Activated T-helper 17 cell treated with anti-CD3 and anti-CD28 coated beads, Interleukin-2, amount 50 U/mL, for 72 hours (primary cell): Measurements from ENCODE around the gene CLDN9. TPM values are rescaled to one million over a fixed set of nuclear protein-coding genes. Genes with fewer than 3 reads are reported as not detected.
A peak's percentile ranks its signal among the peaks of the same experiment; 100 is the strongest.
"Not testable (repeated sequence)": the region's sequence is repeated elsewhere in the genome, so short reads cannot be mapped to it uniquely, and the experiment has no call there.

ENCODE experiments used
- ATAC-seq: fragments of 150-1000 bp; cut with Tn5 transposase; replicated peaks from 2 replicates; pipeline ENCODE4 v1.10.0; 2021; ENCODE audit warnings: mild to moderate bottlenecking, moderate library complexity
- H3K27ac Mint-ChIP-seq: one replicate; pipeline ENCODE4 v1.8.0; 2022; ENCODE audit warnings: mixed read lengths
- H3K27me3 Mint-ChIP-seq: one replicate; pipeline ENCODE4 v1.8.0; 2022; ENCODE audit warnings: mixed read lengths
- H3K36me3 Mint-ChIP-seq: one replicate; pipeline ENCODE4 v1.8.0; 2022; ENCODE audit warnings: low read depth, mild to moderate bottlenecking, mixed read lengths
- H3K4me1 Mint-ChIP-seq: one replicate; pipeline ENCODE4 v1.8.0; 2022; ENCODE audit warnings: mixed read lengths
- H3K4me3 Mint-ChIP-seq: one replicate; pipeline ENCODE4 v1.8.0; 2022; ENCODE audit warnings: mild to moderate bottlenecking, mixed read lengths
- H3K9me3 Mint-ChIP-seq: one replicate; pipeline ENCODE4 v1.8.0; 2022; ENCODE audit warnings: mixed read lengths
- total RNA-seq, 2 donors: library from RNA; stranded (reverse); gene quantifications; one replicate each; pipeline ENCODE4 v1.2.3, GENCODE V29; 2022

The CLDN9 gene
- total RNA-seq, 2 donors from 2014 or later, result 0.15 TPM; not detected in 1

- no peaks in the 10 kb centered on the region for H3K9me3 Mint-ChIP-seq
- ATAC-seq, result no peak
- H3K27me3 Mint-ChIP-seq, result no peaks in the 10 kb centered on the region
- peaks cover 37% of the 10 kb centered on the region for H3K4me1 Mint-ChIP-seq
- peak overlapping the region; percentile 88 for H3K4me3 Mint-ChIP-seq
- H3K36me3 Mint-ChIP-seq, result peaks cover 54% of the 10 kb centered on the region
- H3K27ac Mint-ChIP-seq, result peak overlapping the region; percentile 26
These were observed 42.4 kb downstream of the CLDN9 start for GRCh38 chr16:3054965-3055733.

GRCh38 chr16:3055734-3056115, 43.0 kb downstream of the CLDN9 start:
- Mint-ChIP-seq H3K36me3 (peaks cover 54% of the 10 kb centered on the region), H3K4me3 (peak overlapping the region; percentile 88), H3K4me1 (peaks cover 43% of the 10 kb centered on the region)
- not testable (repeated sequence) for H3K27me3 Mint-ChIP-seq, ATAC-seq, H3K27ac Mint-ChIP-seq, H3K9me3 Mint-ChIP-seq

- Mint-ChIP-seq H3K27ac (no peak overlapping the region), H3K4me1 (peaks cover 44% of the 10 kb centered on the region), H3K4me3 (peak overlapping the region; percentile 88), H3K27me3 (no peaks in the 10 kb centered on the region), H3K36me3 (peaks cover 54% of the 10 kb centered on the region), H3K9me3 (no peaks in the 10 kb centered on the region)
- no peak for ATAC-seq
These were observed 43.8 kb downstream of the CLDN9 start for GRCh38 chr16:3056336-3057180.

GRCh38 chr16:3057181-3058138, 44.7 kb downstream of the CLDN9 start:
- Mint-ChIP-seq H3K27ac (peak overlapping the region; percentile 23), H3K9me3 (no peaks in the 10 kb centered on the region), H3K36me3 (peaks cover 54% of the 10 kb centered on the region), H3K27me3 (no peaks in the 10 kb centered on the region), H3K4me3 (peak overlapping the region; percentile 88), H3K4me1 (peaks cover 42% of the 10 kb centered on the region)
- ATAC-seq, result no peak

GRCh38 chr16:3058139-3059030, 45.7 kb downstream of the CLDN9 start:
- Mint-ChIP-seq H3K27me3 (no peaks in the 10 kb centered on the region), H3K36me3 (peaks cover 53% of the 10 kb centered on the region), H3K4me3 (peak overlapping the region; percentile 88), H3K4me1 (peaks cover 42% of the 10 kb centered on the region), H3K9me3 (no peaks in the 10 kb centered on the region), H3K27ac (peak overlapping the region; percentile 61)
- ATAC-seq, result peak; percentile 47

GRCh38 chr16:3059041-3059722, 46.5 kb downstream of the CLDN9 start:
- peaks cover 40% of the 10 kb centered on the region for H3K4me1 Mint-ChIP-seq
- ATAC-seq, result peak; percentile 90
- H3K27ac Mint-ChIP-seq, result peak overlapping the region; percentile 92
- peaks cover 46% of the 10 kb centered on the region for H3K36me3 Mint-ChIP-seq
- H3K9me3 Mint-ChIP-seq, result no peaks in the 10 kb centered on the region
- H3K27me3 Mint-ChIP-seq, result no peaks in the 10 kb centered on the region
- H3K4me3 Mint-ChIP-seq, result peak overlapping the region; percentile 88

GRCh38 chr16:3059723-3060242, 47.1 kb downstream of the CLDN9 start:
- H3K27me3 Mint-ChIP-seq, result no peaks in the 10 kb centered on the region
- no peaks in the 10 kb centered on the region for H3K9me3 Mint-ChIP-seq

GRCh38 chr16:3060339-3061127, 47.8 kb downstream of the CLDN9 start:
- Mint-ChIP-seq H3K4me3 (peak overlapping the region; percentile 88), H3K27me3 (no peaks in the 10 kb centered on the region), H3K4me1 (peaks cover 34% of the 10 kb centered on the region), H3K27ac (peak overlapping the region; percentile 92), H3K36me3 (peaks cover 45% of the 10 kb centered on the region), H3K9me3 (no peaks in the 10 kb centered on the region)
- ATAC-seq, result no peak

More at GRCh38 chr16:3059723-3060242, 47.1 kb downstream of the CLDN9 start:
- H3K27ac Mint-ChIP-seq, result peak overlapping the region; percentile 92
- ATAC-seq, result no peak
- H3K36me3 Mint-ChIP-seq, result peaks cover 46% of the 10 kb centered on the region
- H3K4me1 Mint-ChIP-seq, result peaks cover 41% of the 10 kb centered on the region
- peak overlapping the region; percentile 88 for H3K4me3 Mint-ChIP-seq

- no peak for ATAC-seq
- H3K4me3 Mint-ChIP-seq, result peak overlapping the region; percentile 100
- H3K36me3 Mint-ChIP-seq, result peaks cover 48% of the 10 kb centered on the region
- no peaks in the 10 kb centered on the region for H3K27me3 Mint-ChIP-seq
- H3K9me3 Mint-ChIP-seq, result no peaks in the 10 kb centered on the region
- H3K4me1 Mint-ChIP-seq, result peaks cover 27% of the 10 kb centered on the region
- peak overlapping the region; percentile 99 for H3K27ac Mint-ChIP-seq
These were observed 49.8 kb downstream of the CLDN9 start for GRCh38 chr16:3062553-3062952.

- H3K4me3 Mint-ChIP-seq, result peak overlapping the region; percentile 100
These were observed 51.1 kb downstream of the CLDN9 start for GRCh38 chr16:3063625-3064386.

More at GRCh38 chr16:3063625-3064386, 51.1 kb downstream of the CLDN9 start:
- Mint-ChIP-seq H3K27ac (peak overlapping the region; percentile 99), H3K9me3 (no peaks in the 10 kb centered on the region), H3K4me1 (peaks cover 26% of the 10 kb centered on the region), H3K36me3 (peaks cover 52% of the 10 kb centered on the region), H3K27me3 (no peaks in the 10 kb centered on the region)
- no peak for ATAC-seq
